ENCODE measurements around the gene IL18. TPM values are rescaled to one million over a fixed set of nuclear protein-coding genes. Genes with fewer than 3 reads are reported as not detected.
A peak's percentile ranks its signal among the peaks of the same experiment; 100 is the strongest.
"Not testable (repeated sequence)": the region's sequence is repeated elsewhere in the genome, so short reads cannot be mapped to it uniquely, and the experiment has no call there.

The IL18 gene
- polyA plus RNA-seq, 2 of the 4 experiments (the other 2 are of a cell fraction) = 95.5 to 119 TPM

- no peak overlapping the region for H3K4me3 ChIP-seq
- peak overlapping the region; percentile 51; the same call in 1 of the 3 replicates for H3K4me2 ChIP-seq
- H3K9me3 ChIP-seq = no peaks in the 10 kb centered on the region
- FAIRE-seq (no peak), ATAC-seq (no peak), DNase-seq (ENCODE audit: low read depth in 1 of 2, low spot score in 1 of 2) (no peak)
- TF ChIP-seq RARB (CRISPR knock-in tag; IDR thresholded peaks at IDR 0.05) (no peak), MAFK (IDR thresholded peaks at IDR 0.05; ENCODE audit: partially characterized antibody) (peak; percentile 89)
- WGBS (ENCODE audit: missing lambda C conversion rate) = 96% methylated on average over 2 of the region's 2 CpGs
- CTCF ChIA-PET = interaction anchor here (0.8 to 1.0 kb wide), 2 partner anchors 83 to 1093 kb away, joined by 3 to 4 read pairs; no protein-coding TSS in a partner anchor
- peak overlapping the region in 1 of 2 experiments; percentile 13; a peak in 1 of 6 replicates for H3K27ac ChIP-seq
- POLR2A ChIA-PET = no interaction called here
- peaks cover 14% of the 10 kb centered on the region for H3K4me1 ChIP-seq
Measured at GRCh38 chr11:112196519-112197087, 32.7 kb upstream of the IL18 start.

GRCh38 chr11:112195951-112196351 is 32.1 kb upstream of the IL18 start:
- WGBS (ENCODE audit: missing lambda C conversion rate) = 17% methylated on average over 2 of the region's 2 CpGs
- H3K9me3 ChIP-seq = no peaks in the 10 kb centered on the region
- no peak overlapping the region for H3K4me3 ChIP-seq
- H3K27ac ChIP-seq = peak overlapping the region in 1 of 2 experiments; percentile 13; a peak in 1 of 6 replicates
- FAIRE-seq (no peak), DNase-seq (ENCODE audit: low read depth in 1 of 2, low spot score in 1 of 2) (peak in 1 of 2 experiments; percentile 11), ATAC-seq (no peak)
- H3K4me2 ChIP-seq = peak overlapping the region; percentile 51; the same call in 2 of the 3 replicates
- ChIA-PET CTCF (interaction anchor here (0.8 to 1.0 kb wide), 2 partner anchors 84 to 1094 kb away, joined by 3 to 4 read pairs; no protein-coding TSS in a partner anchor), POLR2A (no interaction called here)
- no peak for TF ChIP-seq ZFP36 (IDR thresholded peaks at IDR 0.05; ENCODE audit: borderline replicate concordance, partially characterized antibody)
- TF ChIP-seq REST (IDR thresholded peaks at IDR 0.05) = no peak
- no peak for TF ChIP-seq HDAC2 (IDR thresholded peaks at IDR 0.05)
- no peak for TF ChIP-seq NFE2L2 (conservative IDR thresholded peaks at IDR 0.05; ENCODE audit: low read length)
- no peak for TF ChIP-seq MAZ (IDR thresholded peaks at IDR 0.05; ENCODE audit: borderline replicate concordance, low read depth, low read length)
- no peak for TF ChIP-seq KDM5A (IDR thresholded peaks at IDR 0.05)
- no peak for TF ChIP-seq USF2 (IDR thresholded peaks at IDR 0.05)
- TF ChIP-seq HOXB5 (CRISPR knock-in tag; IDR thresholded peaks at IDR 0.05) = no peak
- no peak for TF ChIP-seq NPAS2 (CRISPR knock-in tag; IDR thresholded peaks at IDR 0.05; ENCODE audit: borderline replicate concordance)
- TF ChIP-seq CBX2 (IDR thresholded peaks at IDR 0.05; ENCODE audit: borderline replicate concordance, low read depth) = no peak
- TF ChIP-seq RARB (CRISPR knock-in tag; IDR thresholded peaks at IDR 0.05) = no peak
- TF ChIP-seq TFCP2L1 (CRISPR knock-in tag; IDR thresholded peaks at IDR 0.05) = no peak
- no peak for TF ChIP-seq PBX3 (IDR thresholded peaks at IDR 0.05)
- TF ChIP-seq FOXS1 (CRISPR knock-in tag; IDR thresholded peaks at IDR 0.05) = no peak
- peaks cover 14% of the 10 kb centered on the region for H3K4me1 ChIP-seq

GRCh38 chr11:112195113-112195512 is 31.2 kb upstream of the IL18 start:
- CTCF ChIA-PET; DNase-seq (ENCODE audit: low read depth in 1 of 2, low spot score in 1 of 2); H3K4me3 ChIP-seq; H3K9me3 ChIP-seq; ATAC-seq; H3K4me2 ChIP-seq; FAIRE-seq; POLR2A ChIA-PET; H3K27ac ChIP-seq: not testable (repeated sequence)
- WGBS (ENCODE audit: missing lambda C conversion rate) = 90% methylated on average over 11 of the region's 11 CpGs
- H3K4me1 ChIP-seq = peaks cover 14% of the 10 kb centered on the region
